ENCODE measurements around the gene FSTL1.

FSTL1 gene

GRCh38 chr3:120438216-120438615, 12.6 kb downstream of the FSTL1 start:
- DNase-seq: no peak

DNA sequence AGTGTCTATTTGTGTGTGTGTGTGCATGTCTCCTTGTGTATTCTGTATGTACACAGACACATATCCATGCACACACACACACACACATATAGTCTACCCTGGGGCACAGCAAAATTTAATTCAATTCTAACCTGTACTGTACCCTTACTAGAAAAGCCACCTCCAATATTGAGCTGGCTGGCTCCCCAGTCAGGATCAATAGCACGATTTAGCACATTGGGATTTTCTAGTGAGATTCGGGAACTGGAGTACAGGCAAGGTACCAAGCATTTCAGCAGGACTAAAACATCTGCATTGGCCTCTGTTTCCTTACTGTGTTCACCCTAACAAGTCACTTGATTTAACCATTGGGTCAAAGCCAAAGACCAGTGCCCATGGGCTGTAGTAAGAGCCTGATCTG, 13.2 kb downstream of the FSTL1 start:
- DNase-seq: no peak

- no peak for DNase-seq
Measured at GRCh38 chr3:120436523-120437050, 14.2 kb downstream of the FSTL1 start.

GRCh38 chr3:120435621-120436020, 15.2 kb downstream of the FSTL1 start:
- no peak for DNase-seq

- DNase-seq: no peak
Measured at GRCh38 chr3:120433662-120434331, 17.0 kb downstream of the FSTL1 start.

DNA sequence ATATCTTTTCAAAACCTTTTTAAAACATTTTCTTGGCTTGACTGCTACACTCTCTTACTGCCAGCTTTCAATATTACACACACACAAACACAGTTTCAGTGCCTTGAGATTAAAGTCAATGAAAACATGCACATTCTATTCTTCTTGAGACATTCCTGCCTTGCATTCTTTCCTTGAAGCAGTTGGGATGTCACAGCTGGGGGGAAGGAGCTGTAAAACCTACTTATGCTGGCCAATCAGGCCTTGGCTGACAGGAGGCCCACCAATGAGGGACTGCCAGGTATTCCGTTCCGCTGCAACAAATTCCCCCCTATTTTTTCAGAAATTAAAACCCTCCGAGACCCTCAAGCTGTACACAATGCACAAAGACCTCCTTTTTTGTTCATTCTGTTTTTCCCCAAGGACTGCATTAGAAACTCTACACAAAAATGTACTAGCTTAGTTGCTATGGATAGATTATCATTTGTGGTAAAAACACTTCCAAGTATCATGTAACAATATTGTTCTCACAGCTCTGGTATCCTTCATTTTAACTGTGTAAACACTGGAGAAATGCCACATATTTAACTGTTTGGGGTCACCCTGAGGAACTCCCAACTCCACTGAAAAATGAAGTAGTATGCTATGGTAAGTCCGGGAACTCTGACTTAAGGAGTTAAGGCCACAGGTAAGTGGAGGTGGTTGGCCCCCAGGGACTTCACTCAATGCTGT, 18.5 kb downstream of the FSTL1 start:
- no peak for DNase-seq

DNA sequence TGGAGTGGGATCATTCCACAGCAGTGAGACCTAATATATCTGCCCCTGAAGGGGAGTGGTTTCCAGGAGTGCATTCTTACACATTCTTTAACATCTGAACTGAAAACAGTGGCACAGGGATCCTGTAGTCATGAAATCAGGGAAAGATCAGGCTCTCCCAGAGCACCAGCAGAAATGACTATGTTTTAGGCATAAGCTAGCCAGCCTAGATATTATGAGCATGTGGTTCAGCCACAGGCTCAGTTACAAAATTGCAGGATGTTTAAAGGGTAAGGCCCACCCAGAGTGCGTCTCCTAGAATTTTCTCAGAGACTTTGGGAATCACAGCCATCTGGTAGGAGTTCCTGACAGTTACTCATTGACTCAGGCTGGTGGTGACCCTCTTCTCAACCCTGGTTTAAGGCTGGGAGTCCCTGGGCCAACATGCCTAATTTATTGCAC, 20.9 kb downstream of the FSTL1 start:
- DNase-seq: no peak

GRCh38 chr3:120428924-120429323, 21.9 kb downstream of the FSTL1 start:
- DNase-seq: no peak

- DNase-seq: no peak
Measured at GRCh38 chr3:120427201-120427600, 23.6 kb downstream of the FSTL1 start.

GRCh38 chr3:120425572-120426250, 25.1 kb downstream of the FSTL1 start:
- no peak for DNase-seq

DNA sequence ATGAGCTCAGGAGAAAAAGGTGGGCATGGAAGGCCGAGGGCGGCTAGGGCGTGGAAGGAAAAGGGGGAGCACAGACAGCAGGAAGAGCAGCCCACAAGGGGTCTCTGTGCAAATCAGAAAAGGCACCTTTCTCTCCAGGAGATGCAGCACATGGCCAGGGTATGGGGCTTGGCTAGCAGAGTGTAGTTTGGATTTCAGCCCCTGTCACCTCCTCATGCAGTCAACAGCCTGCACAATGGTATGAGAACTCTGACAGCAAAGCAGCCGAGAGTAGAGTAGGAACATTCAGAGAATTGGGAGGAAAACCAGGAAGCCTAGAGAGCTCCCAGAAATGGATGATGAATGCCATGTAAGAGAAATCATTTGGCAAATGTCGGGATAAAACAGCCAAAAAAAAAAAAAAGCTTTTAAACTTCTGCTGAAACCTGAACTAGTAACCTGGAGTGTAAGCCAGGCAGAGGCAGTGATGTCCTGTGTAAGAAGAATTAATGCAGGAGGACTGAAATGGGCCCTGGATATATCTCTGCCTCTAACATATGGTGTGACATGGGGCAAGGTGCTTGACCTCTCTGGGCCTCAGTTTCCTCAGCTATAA, 25.7 kb downstream of the FSTL1 start:
- DNase-seq: no peak

- no peak for DNase-seq
Measured at GRCh38 chr3:120424506-120424905, 26.3 kb downstream of the FSTL1 start.

DNA sequence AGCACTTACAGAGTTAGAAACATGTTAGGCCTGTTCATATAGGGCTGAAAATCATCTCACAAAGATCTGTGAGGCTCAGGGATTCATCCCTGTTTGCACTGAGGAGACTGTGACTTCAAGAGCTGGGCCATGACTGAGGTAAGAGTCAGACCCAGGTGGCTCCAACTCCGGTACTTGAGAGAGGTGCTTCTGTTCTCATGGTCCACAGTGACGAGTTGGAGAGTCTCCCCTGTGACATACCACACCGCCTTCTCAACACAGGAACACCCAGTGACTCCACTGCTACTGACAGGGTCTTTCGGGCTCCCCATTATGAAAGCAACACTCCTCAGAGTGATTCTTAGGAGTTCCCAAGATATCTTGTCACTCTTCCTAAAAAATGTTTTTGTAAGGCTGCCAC, 27.4 kb downstream of the FSTL1 start:
- DNase-seq: no peak

GRCh38 chr3:120421926-120422325, 28.9 kb downstream of the FSTL1 start:
- DNase-seq: no peak

GRCh38 chr3:120420928-120421551, 29.8 kb downstream of the FSTL1 start:
- no peak for DNase-seq

GRCh38 chr3:120420360-120420759, 30.4 kb downstream of the FSTL1 start:
- DNase-seq: no peak

GRCh38 chr3:120419797-120420196, 31.0 kb downstream of the FSTL1 start:
- no peak for DNase-seq

DNA sequence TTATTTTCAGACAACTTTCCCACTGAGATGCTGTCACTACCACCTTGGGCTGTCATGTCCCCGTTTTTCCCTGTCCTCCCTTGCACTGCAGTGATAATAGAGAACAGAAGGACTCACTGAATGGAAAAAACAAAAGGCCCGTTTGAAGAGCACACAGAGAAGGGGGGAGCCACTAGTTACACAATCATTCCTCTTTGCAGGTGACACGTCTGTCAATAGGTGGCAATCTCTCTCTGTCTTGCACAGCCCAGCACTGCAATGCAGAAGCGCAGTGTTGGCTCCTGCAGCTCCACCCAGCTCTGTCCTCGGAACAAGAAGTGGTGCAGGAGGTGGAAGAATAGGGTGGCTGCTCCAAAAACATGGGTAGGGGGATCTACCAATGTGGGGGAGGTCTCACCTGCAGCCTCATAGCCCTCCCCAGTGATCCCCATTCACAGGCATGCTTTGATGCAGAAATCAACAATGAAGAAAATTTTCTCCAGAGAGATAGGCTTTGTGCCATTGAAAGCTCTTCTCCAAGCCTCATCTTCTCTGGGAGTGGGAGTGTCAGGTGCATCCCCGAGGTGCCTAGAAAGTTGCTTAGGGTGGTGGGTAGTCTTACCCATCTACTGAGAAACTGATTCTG, 31.8 kb downstream of the FSTL1 start:
- DNase-seq: no peak

DNA sequence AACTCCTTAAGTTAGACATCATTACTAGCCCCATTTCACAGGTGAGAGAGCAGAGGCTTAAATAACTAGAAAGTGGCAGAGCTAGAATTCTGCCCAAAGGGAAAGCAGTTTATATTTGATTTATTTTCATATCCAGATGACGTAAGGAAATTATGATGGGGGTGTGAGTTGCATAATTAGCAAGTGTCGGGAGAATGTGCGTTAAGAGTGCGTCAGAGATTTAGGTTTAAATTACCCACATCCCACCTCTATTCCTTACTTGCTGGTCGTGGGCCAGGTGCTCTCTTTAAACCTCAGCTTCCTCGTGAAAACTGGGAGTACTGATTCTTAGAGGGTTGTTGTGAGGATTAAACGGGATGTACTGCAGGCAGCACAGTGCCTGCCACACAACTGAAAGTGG, 32.3 kb downstream of the FSTL1 start:
- DNase-seq: no peak

GRCh38 chr3:120417272-120417911, 33.4 kb downstream of the FSTL1 start:
- peak; percentile 78 for DNase-seq

- no peak for DNase-seq
Measured at GRCh38 chr3:120416868-120417267, 33.9 kb downstream of the FSTL1 start.

DNA sequence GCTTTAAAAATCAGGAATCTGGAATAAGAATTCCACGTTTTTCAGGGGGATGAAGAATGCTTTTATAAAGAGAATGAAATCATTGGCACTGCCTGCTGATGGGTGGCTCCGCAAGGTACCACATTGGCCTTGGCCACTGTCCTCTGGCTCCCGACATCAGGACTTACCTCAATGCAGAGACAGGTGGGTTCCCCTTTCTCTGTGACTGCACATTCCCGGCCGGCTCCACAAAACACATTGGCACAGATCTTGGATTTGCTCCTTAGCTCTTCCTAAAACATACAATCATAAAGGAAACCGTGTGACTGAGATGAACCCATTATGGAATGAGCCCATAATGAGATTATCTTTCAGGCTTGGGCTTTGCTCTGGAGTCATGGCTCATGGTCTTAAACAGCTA, 35.0 kb downstream of the FSTL1 start:
- no peak for DNase-seq

Data from stimulated activated naive CD4-positive, alpha-beta T cell treated with Interleukin-2 at 50 U/mL for 16 hours (primary cell).